LNCaP clone FGC (cell line): Measurements from ENCODE around the gene OTUD5.

Source experiments
- DNase-seq: peaks from one replicate; pipeline ENCODE4 v3.0.0-alpha.2; 2011; ENCODE audit warnings: low read depth
- H3K4me3 ChIP-seq: 2 replicates; pipeline ENCODE4 v1.5.1; 2011; ENCODE audit warnings: mild to moderate bottlenecking, low read depth, low read length, control low read depth
- CTCF ChIP-seq: IDR thresholded peaks from 2 replicates; pipeline ENCODE4 v1.5.1; 2012; ENCODE audit warnings: mild to moderate bottlenecking; ENCODE audit not compliant: control insufficient read depth, insufficient read depth; ENCODE audit errors: extremely low read depth

OTUD5 gene

DNA sequence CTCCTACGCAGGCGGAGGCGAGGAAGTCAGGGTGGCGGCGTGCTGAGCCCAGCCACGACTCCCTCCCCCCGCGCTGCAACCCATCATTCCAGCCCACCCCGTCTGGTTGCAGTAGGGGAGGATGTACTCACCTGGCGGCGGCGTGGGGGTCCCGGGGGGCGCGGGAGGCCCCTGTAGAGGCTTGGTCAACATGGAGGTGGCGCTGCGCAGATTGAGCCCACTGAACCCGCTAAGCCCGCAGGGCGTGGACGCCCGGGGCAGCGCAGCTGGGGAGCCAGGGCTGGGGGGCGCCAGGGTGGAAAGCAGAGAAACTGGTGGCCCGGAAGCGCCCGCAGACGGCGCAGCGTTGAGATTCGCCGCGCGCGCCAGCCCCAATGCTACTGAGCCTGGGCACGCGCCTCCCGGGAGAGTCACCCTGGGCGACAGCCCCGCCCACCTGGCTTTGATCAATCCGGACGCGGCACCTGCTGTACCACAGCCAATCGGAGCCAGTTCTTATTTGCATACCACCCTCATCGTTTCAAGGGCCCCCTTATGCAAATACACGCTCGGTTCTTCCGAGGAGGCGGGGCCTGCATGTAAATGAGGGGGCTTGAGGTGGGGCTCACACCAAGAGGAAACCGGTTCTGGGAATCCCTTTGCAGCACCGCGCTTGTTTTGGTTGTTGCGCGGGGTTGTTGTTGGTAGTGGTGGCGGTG lies 38.6 kb downstream of the OTUD5 start, which contains the start of gene PIM2:
Gene PIM2 (minus strand): TSS at position 382 of the 698 bp plus-strand sequence. CDS start 190 bp downstream, at position 192.
- H3K4me3 ChIP-seq: peak within 1 kb of the TSS; percentile 78
- TF ChIP-seq CTCF: no peak
- peak; percentile 89 for DNase-seq

DNA sequence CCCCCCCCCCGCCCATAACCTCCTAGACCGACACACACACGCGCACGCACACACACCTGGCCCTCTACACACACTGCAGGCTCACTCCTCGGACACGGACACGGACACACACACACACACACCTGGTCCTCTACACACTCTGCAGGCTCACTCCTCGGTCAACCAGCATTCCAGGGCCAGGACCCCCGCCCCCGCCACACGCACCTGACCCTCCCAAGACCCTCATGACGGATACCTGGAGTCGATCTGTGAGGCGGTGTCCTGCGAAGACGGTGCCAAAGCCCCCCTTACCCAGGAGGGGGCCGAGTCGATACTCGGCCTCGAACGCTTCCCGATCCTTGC lies 39.1 kb downstream of the OTUD5 start:
- no peak for TF ChIP-seq CTCF
- DNase-seq: no peak
- H3K4me3 ChIP-seq: peak overlapping the region; percentile 78

DNA sequence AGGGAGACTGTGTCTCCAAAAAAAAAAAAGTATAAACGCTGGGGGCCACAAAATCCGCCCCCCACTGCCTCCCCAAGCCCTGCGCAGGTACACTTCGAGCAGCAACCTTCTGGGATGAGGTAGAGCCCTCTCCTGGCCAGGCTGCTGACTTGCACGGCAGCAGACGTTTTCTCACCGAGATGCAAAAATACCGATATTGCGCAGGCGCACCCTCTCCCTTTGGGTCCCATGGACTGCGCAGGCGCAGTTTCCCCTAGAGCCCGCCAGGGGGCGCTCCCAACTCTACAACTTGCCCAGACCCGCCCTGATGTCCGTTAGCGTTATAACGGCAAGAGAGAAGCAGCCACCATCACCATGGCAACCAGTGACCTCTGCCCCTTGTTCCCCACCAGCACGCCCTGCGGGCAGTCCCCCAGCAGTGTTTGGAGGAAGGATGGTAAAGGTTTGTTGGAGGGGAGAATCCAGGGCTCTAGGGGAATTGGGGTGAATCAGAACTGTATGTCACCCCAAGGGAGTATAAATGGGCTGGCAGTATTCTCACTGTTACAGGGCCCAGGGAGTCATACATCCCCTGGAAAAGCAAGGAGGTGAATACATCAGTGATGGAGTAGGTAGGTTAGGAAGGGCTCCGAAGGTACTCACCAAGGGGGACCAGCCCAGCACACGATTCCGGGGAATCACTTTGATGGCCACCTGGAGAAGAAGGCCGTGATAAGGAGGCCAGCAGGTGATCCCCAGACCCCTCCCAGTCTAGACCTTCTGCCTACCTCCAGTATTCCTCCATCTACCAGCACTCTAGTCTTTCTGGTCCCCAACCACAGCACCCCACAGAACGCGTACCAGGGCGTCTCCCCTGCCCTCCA lies 40.0 kb downstream of the OTUD5 start:
- H3K4me3 ChIP-seq: peak overlapping the region; percentile 78
- peak; percentile 56 for DNase-seq
- TF ChIP-seq CTCF: peak; percentile 64

DNA sequence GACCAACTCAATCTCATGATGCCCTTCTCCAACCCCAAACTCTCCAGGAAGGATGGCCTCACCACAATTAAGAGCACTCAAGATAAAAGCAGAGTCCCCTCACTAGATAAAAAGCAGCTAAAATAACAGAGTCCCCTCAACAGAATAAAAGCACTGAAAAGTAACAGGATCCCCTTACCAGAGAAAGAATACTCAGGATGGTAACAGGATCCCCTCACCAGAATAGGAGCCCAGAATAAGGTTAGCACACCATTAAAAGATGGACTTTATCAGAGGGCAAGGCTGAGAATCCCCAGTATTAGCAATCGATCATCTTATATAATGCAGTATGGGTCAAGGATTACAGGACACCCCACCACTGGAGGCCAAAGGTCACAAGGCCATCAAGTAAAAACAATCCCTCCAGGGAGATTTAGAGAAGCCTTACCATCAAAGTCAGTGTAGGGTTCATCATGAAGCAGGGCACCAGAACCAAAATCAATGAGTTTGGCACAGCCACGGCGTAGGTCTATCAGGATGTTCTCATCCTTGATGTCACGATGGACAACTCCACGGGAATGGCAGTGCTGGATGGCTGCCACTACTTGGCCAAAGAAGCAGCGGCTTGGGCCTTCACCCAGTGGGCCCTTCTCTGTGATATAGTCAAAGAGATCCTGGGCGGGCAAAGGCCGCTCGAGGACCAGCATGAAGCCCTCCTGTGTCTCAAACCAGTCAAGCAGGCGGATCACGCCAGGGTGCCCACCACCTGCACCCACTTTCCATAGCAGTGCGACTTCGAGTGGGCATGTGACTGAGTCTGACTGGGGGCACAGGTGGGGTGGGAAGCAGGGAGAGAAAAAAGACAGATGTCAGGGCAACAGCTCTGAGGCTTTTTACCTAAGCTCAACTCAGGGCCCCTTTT lies 42.6 kb downstream of the OTUD5 start:
- no peak for TF ChIP-seq CTCF
- DNase-seq: no peak
- H3K4me3 ChIP-seq: no peak overlapping the region

- no peak overlapping the region for H3K4me3 ChIP-seq
- TF ChIP-seq CTCF: no peak
- no peak for DNase-seq
Observed at GRCh38 chrX:48913605-48914366, 43.6 kb downstream of the OTUD5 start.
